ENCODE data around the gene KCTD15. TPM values are rescaled to one million over a fixed set of nuclear protein-coding genes. Genes with fewer than 3 reads are reported as not detected.
A peak's percentile ranks its signal among the peaks of the same experiment; 100 is the strongest.

KCTD15 gene
- total RNA-seq, 2 experiments from 2014 or later, result 10.9 to 11.6 TPM

GRCh38 chr19:33805313-33805712, 8.6 kb downstream of the KCTD15 start:
- no peaks in the 10 kb centered on the region for H3K9me3 Mint-ChIP-seq
- CTCF ChIA-PET, result interaction anchor here (0.6 to 1.4 kb wide), 3 partner anchors 9 to 14 kb away, joined by 3 to 4 read pairs (median 3); partner anchors contain the start of gene KCTD15
- DNase-seq, result no peak
- no peak overlapping the region for H3K4me3 Mint-ChIP-seq
- POLR2A ChIA-PET, result interaction anchor here (1.0 to 3.8 kb wide), 4 partner anchors 9 to 15 kb away, joined by 3 to 31 read pairs (median 4); partner anchors contain the start of gene KCTD15
- H3K27ac Mint-ChIP-seq, result no peak overlapping the region
- no peaks in the 10 kb centered on the region for H3K27me3 Mint-ChIP-seq
- H3K36me3 Mint-ChIP-seq (ENCODE audit: low read depth), result peaks cover 6% of the 10 kb centered on the region
- peaks cover 20% of the 10 kb centered on the region for H3K4me1 Mint-ChIP-seq

- Mint-ChIP-seq H3K36me3 (ENCODE audit: low read depth) (peaks cover 6% of the 10 kb centered on the region), H3K27me3 (no peaks in the 10 kb centered on the region), H3K9me3 (no peaks in the 10 kb centered on the region), H3K27ac (peak overlapping the region; percentile 94), H3K4me1 (peaks cover 20% of the 10 kb centered on the region), H3K4me3 (peak overlapping the region; percentile 2)
- DNase-seq, result no peak
- POLR2A ChIA-PET, result interaction anchor here (1.3 to 3.8 kb wide), 2 partner anchors 10 to 12 kb away, joined by 3 to 31 read pairs; partner anchors contain the start of gene KCTD15
- CTCF ChIA-PET, result interaction anchor here (0.6 to 1.4 kb wide), 4 partner anchors 9 to 28 kb away, joined by 3 to 4 read pairs (median 3); partner anchors contain the start of gene KCTD15
Measured at GRCh38 chr19:33805840-33806433, 9.3 kb downstream of the KCTD15 start.

GRCh38 chr19:33806434-33806881, 9.8 kb downstream of the KCTD15 start:
- peak overlapping the region; percentile 2 for H3K4me3 Mint-ChIP-seq
- ChIA-PET POLR2A (interaction anchor here (1.1 to 3.8 kb wide), 3 partner anchors 10 to 365 kb away, joined by 3 to 31 read pairs (median 3); partner anchors contain the start of genes KCTD15 and LSM14A), CTCF (interaction anchor here (0.9 to 1.4 kb wide), 3 partner anchors 9 to 29 kb away, joined by 3 to 4 read pairs (median 3); partner anchors contain the start of gene KCTD15)
- no peaks in the 10 kb centered on the region for H3K9me3 Mint-ChIP-seq
- H3K27me3 Mint-ChIP-seq, result no peaks in the 10 kb centered on the region
- H3K36me3 Mint-ChIP-seq (ENCODE audit: low read depth), result peaks cover 6% of the 10 kb centered on the region
- peaks cover 20% of the 10 kb centered on the region for H3K4me1 Mint-ChIP-seq
- peak; percentile 62 for DNase-seq
- H3K27ac Mint-ChIP-seq, result peak overlapping the region; percentile 94

- DNase-seq, result no peak
- Mint-ChIP-seq H3K36me3 (ENCODE audit: low read depth) (peaks cover 6% of the 10 kb centered on the region), H3K9me3 (no peaks in the 10 kb centered on the region), H3K4me3 (no peak overlapping the region), H3K4me1 (peaks cover 20% of the 10 kb centered on the region), H3K27me3 (no peaks in the 10 kb centered on the region), H3K27ac (peak overlapping the region; percentile 36)
- POLR2A ChIA-PET, result interaction anchor here (1.5 kb wide), 1 partner anchor 11 kb away, joined by 6 read pairs; the partner anchor contains the start of gene KCTD15
- CTCF ChIA-PET, result no interaction called here
Measured at GRCh38 chr19:33808399-33808798, 11.7 kb downstream of the KCTD15 start.

GRCh38 chr19:33809960-33810359, 13.3 kb downstream of the KCTD15 start:
- peaks cover 6% of the 10 kb centered on the region for H3K36me3 Mint-ChIP-seq (ENCODE audit: low read depth)
- H3K27ac Mint-ChIP-seq, result no peak overlapping the region
- H3K4me1 Mint-ChIP-seq, result peaks cover 20% of the 10 kb centered on the region
- H3K4me3 Mint-ChIP-seq, result no peak overlapping the region
- POLR2A ChIA-PET, result interaction anchor here (2.1 kb wide), 1 partner anchor 12 kb away, joined by 8 read pairs; no protein-coding TSS in a partner anchor
- no peak for DNase-seq
- no peaks in the 10 kb centered on the region for H3K9me3 Mint-ChIP-seq
- CTCF ChIA-PET, result interaction anchor here (1.2 kb wide), 1 partner anchor 13 kb away, joined by 4 read pairs; the partner anchor contains the start of gene KCTD15
- H3K27me3 Mint-ChIP-seq, result no peaks in the 10 kb centered on the region

GRCh38 chr19:33810821-33811220, 14.2 kb downstream of the KCTD15 start:
- H3K27me3 Mint-ChIP-seq, result no peaks in the 10 kb centered on the region
- CTCF ChIA-PET, result interaction anchor here (1.2 kb wide), 1 partner anchor 14 kb away, joined by 4 read pairs; the partner anchor contains the start of gene KCTD15
- peaks cover 6% of the 10 kb centered on the region for H3K36me3 Mint-ChIP-seq (ENCODE audit: low read depth)
- H3K9me3 Mint-ChIP-seq, result no peaks in the 10 kb centered on the region
- POLR2A ChIA-PET, result interaction anchor here (2.1 kb wide), 1 partner anchor 13 kb away, joined by 8 read pairs; no protein-coding TSS in a partner anchor
- no peak overlapping the region for H3K4me3 Mint-ChIP-seq
- no peak for DNase-seq
- no peak overlapping the region for H3K27ac Mint-ChIP-seq
- peaks cover 19% of the 10 kb centered on the region for H3K4me1 Mint-ChIP-seq

GRCh38 chr19:33811246-33811645, 14.6 kb downstream of the KCTD15 start:
- Mint-ChIP-seq H3K4me3 (no peak overlapping the region), H3K27ac (no peak overlapping the region), H3K4me1 (peaks cover 14% of the 10 kb centered on the region), H3K9me3 (no peaks in the 10 kb centered on the region), H3K27me3 (no peaks in the 10 kb centered on the region), H3K36me3 (ENCODE audit: low read depth) (peaks cover 2% of the 10 kb centered on the region)
- POLR2A ChIA-PET, result interaction anchor here (0.6 to 2.1 kb wide), 2 partner anchors 8 to 13 kb away, joined by 3 to 8 read pairs; no protein-coding TSS in a partner anchor
- no peak for DNase-seq
- CTCF ChIA-PET, result no interaction called here

GRCh38 chr19:33811736-33812387, 15.2 kb downstream of the KCTD15 start:
- Mint-ChIP-seq H3K27me3 (no peaks in the 10 kb centered on the region), H3K36me3 (ENCODE audit: low read depth) (no peaks in the 10 kb centered on the region), H3K27ac (no peak overlapping the region), H3K9me3 (no peaks in the 10 kb centered on the region), H3K4me1 (peaks cover 10% of the 10 kb centered on the region), H3K4me3 (no peak overlapping the region)
- ChIA-PET CTCF (no interaction called here), POLR2A (interaction anchor here (0.6 kb wide), 1 partner anchor 8 kb away, joined by 3 read pairs; no protein-coding TSS in a partner anchor)
- DNase-seq, result no peak

- ChIA-PET POLR2A (interaction anchor here (1.5 kb wide), 1 partner anchor 16 kb away, joined by 3 read pairs; the partner anchor contains the start of gene KCTD15), CTCF (no interaction called here)
- Mint-ChIP-seq H3K27ac (no peak overlapping the region), H3K27me3 (no peaks in the 10 kb centered on the region), H3K36me3 (ENCODE audit: low read depth) (no peaks in the 10 kb centered on the region), H3K9me3 (no peaks in the 10 kb centered on the region), H3K4me3 (no peak overlapping the region), H3K4me1 (peaks cover 12% of the 10 kb centered on the region)
- DNase-seq, result no peak
Measured at GRCh38 chr19:33812388-33813330, 16.0 kb downstream of the KCTD15 start.

GRCh38 chr19:33813391-33814101, 16.9 kb downstream of the KCTD15 start:
- H3K27me3 Mint-ChIP-seq, result no peaks in the 10 kb centered on the region
- H3K4me1 Mint-ChIP-seq, result peaks cover 17% of the 10 kb centered on the region
- H3K4me3 Mint-ChIP-seq, result no peak overlapping the region
- no peaks in the 10 kb centered on the region for H3K36me3 Mint-ChIP-seq (ENCODE audit: low read depth)
- no peak overlapping the region for H3K27ac Mint-ChIP-seq
- POLR2A ChIA-PET, result interaction anchor here (1.5 kb wide), 1 partner anchor 17 kb away, joined by 3 read pairs; the partner anchor contains the start of gene KCTD15
- no peak for DNase-seq
- H3K9me3 Mint-ChIP-seq, result no peaks in the 10 kb centered on the region
- CTCF ChIA-PET, result no interaction called here

- Mint-ChIP-seq H3K9me3 (no peaks in the 10 kb centered on the region), H3K36me3 (ENCODE audit: low read depth) (no peaks in the 10 kb centered on the region), H3K4me3 (no peak overlapping the region), H3K27me3 (no peaks in the 10 kb centered on the region), H3K4me1 (peaks cover 25% of the 10 kb centered on the region), H3K27ac (no peak overlapping the region)
- ChIA-PET CTCF (no interaction called here), POLR2A (interaction anchor here (1.5 kb wide), 1 partner anchor 18 kb away, joined by 3 read pairs; the partner anchor contains the start of gene KCTD15)
- no peak for DNase-seq
Measured at GRCh38 chr19:33814181-33815165, 17.8 kb downstream of the KCTD15 start.
